Colonic mucosa (tissue), 4 donors: Measurements from ENCODE around the gene HHAT. TPM values are rescaled to one million over a fixed set of nuclear protein-coding genes. Genes with fewer than 3 reads are reported as not detected.

ENCODE experiments used
- DNase-seq: peaks from one replicate; pipeline ENCODE4 v3.0.0-alpha.2; 2020
- H3K27ac ChIP-seq: fragments of 200-600 bp; one replicate; pipeline ENCODE4 v1.8.0; 2021
- H3K27me3 ChIP-seq: fragments of 200-600 bp; one replicate; pipeline ENCODE4 v1.8.0; 2021
- H3K36me3 ChIP-seq: fragments of 200-600 bp; one replicate; pipeline ENCODE4 v1.8.0; 2021
- H3K4me1 ChIP-seq: fragments of 200-600 bp; one replicate; pipeline ENCODE4 v1.8.0; 2021; ENCODE audit warnings: mild to moderate bottlenecking
- H3K4me3 ChIP-seq: fragments of 200-600 bp; one replicate; pipeline ENCODE4 v1.8.0; 2021
- H3K9ac ChIP-seq, 2 donors: one replicate each; pipeline ENCODE4 v1.7.0; 2013; ENCODE audit warnings: control low read depth in 2 of 2, low read depth in 2 of 2, low read length in 2 of 2
- H3K9me3 ChIP-seq: fragments of 200-600 bp; one replicate; pipeline ENCODE4 v1.8.0; 2021
- intact Hi-C: fragments of 100-400 bp; cut with DNase I; formaldehyde crosslinking; loops from one replicate; pipeline ENCODE4 v1.14.1; 2022
- total RNA-seq, 2 donors: library from RNA; stranded (reverse); fragmentation: NEBNext Ultra II Directional in 1 of 2; extraction: Animal tissue kit (Norgen Biotek cat#: 25700) in 1 of 2; gene quantifications; one replicate each; pipeline ENCODE4 v1.2.1, GENCODE V29; 2021
- TF ChIP-seq, protein P1 (sequence below): fragments of 200-600 bp; IDR thresholded peaks from one replicate; pipeline ENCODE4 v1.8.0; 2022; ENCODE audit warnings: antibody characterized with exemption, mild to moderate bottlenecking
- donor health status: healthy.
- donor health status: DM: no; HTN: no; CAD: no.
- donor health status: DM: no; HTN: no; CAD: no.

The HHAT gene
- total RNA-seq, 2 donors from 2014 or later = 3.2 to 4.9 TPM

DNA sequence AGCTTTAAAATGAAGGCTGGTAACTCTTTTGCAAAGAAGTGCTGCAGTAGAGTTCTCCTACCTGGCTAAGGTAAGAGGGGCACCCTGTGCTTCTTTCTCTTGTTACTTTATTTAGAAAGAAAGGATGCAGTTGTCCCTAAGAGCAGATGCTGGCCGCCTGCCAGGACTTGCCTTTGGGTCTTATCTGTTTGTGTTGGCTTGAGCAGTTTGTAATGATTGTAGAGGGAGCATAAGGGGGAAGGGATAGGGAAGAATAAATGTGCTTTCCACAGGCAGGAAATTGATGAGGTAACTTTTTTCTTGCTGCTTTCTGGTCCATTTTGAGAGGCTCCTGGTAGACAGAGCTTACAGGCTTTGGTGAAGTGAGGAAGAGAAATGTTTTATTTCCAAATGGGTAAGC, 229.6 kb downstream of the HHAT start:
- DNase-seq = no peak
- H3K27ac ChIP-seq = no peak overlapping the region
- intact Hi-C loops = no loop called here
- H3K36me3 ChIP-seq = no peaks in the 10 kb centered on the region
- H3K4me3 ChIP-seq = no peak overlapping the region
- TF ChIP-seq, protein P1, sequence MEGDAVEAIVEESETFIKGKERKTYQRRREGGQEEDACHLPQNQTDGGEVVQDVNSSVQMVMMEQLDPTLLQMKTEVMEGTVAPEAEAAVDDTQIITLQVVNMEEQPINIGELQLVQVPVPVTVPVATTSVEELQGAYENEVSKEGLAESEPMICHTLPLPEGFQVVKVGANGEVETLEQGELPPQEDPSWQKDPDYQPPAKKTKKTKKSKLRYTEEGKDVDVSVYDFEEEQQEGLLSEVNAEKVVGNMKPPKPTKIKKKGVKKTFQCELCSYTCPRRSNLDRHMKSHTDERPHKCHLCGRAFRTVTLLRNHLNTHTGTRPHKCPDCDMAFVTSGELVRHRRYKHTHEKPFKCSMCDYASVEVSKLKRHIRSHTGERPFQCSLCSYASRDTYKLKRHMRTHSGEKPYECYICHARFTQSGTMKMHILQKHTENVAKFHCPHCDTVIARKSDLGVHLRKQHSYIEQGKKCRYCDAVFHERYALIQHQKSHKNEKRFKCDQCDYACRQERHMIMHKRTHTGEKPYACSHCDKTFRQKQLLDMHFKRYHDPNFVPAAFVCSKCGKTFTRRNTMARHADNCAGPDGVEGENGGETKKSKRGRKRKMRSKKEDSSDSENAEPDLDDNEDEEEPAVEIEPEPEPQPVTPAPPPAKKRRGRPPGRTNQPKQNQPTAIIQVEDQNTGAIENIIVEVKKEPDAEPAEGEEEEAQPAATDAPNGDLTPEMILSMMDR = no peak
- no peaks in the 10 kb centered on the region for H3K9me3 ChIP-seq
- H3K9ac ChIP-seq = no peak overlapping the region
- no peaks in the 10 kb centered on the region for H3K4me1 ChIP-seq
- no peaks in the 10 kb centered on the region for H3K27me3 ChIP-seq

GRCh38 chr1:210565306-210565705, 236.6 kb downstream of the HHAT start:
- no peak overlapping the region for H3K27ac ChIP-seq
- DNase-seq = no peak
- no peaks in the 10 kb centered on the region for H3K36me3 ChIP-seq
- H3K9ac ChIP-seq = no peak overlapping the region
- H3K4me3 ChIP-seq = no peak overlapping the region
- no peaks in the 10 kb centered on the region for H3K4me1 ChIP-seq
- no peaks in the 10 kb centered on the region for H3K9me3 ChIP-seq
- intact Hi-C loops = no loop called here
- H3K27me3 ChIP-seq = no peaks in the 10 kb centered on the region
- TF ChIP-seq, protein P1 = no peak

DNA sequence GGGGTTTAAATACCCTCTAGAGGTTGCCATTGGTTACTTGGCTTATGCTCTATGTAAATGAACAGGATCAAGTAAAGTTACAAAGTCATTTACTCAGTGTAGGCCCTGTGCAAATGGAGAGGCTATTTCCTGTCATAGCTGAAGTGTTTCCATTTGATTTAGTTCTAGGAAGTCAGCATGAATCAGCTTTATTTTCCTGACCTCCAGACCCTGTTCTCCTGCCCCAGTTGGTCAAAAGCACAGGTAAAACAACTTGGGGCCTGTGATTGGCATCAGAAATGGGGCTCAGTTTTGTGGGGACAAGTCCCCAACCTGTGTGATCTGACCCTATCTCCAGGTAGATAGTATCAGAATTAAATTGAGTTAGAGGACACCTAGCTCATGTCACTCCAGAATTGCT, 239.9 kb downstream of the HHAT start:
- no peaks in the 10 kb centered on the region for H3K4me1 ChIP-seq
- no peak overlapping the region for H3K9ac ChIP-seq
- no peaks in the 10 kb centered on the region for H3K36me3 ChIP-seq
- no peak overlapping the region for H3K27ac ChIP-seq
- intact Hi-C loops = no loop called here
- TF ChIP-seq, protein P1 = no peak
- no peak for DNase-seq
- no peaks in the 10 kb centered on the region for H3K9me3 ChIP-seq
- no peaks in the 10 kb centered on the region for H3K27me3 ChIP-seq
- no peak overlapping the region for H3K4me3 ChIP-seq

DNA sequence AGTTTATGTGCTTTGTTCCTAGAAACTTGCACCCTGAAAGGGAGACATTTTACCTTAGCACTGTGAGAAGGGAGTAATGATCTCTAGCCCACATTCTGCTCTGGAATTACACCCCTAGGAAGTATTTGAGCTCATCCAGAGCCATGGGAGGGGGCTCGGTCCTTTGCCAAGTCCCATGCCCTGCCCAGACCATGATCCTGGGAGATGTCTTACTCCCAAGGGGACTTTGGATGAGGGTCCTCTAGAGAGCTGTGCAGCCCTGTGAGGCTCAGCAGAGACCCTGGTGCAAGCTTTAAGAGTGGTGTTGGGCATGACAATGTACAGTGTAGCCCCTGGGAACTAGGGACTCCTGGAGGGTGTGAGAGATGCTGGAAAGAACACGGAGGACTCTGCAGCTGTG, 241.4 kb downstream of the HHAT start:
- no peak overlapping the region for H3K4me3 ChIP-seq
- H3K27me3 ChIP-seq = no peaks in the 10 kb centered on the region
- H3K36me3 ChIP-seq = no peaks in the 10 kb centered on the region
- TF ChIP-seq, protein P1 = no peak
- no peak for DNase-seq
- H3K9ac ChIP-seq = no peak overlapping the region
- no peak overlapping the region for H3K27ac ChIP-seq
- intact Hi-C loops = no loop called here
- H3K9me3 ChIP-seq = no peaks in the 10 kb centered on the region
- H3K4me1 ChIP-seq = no peaks in the 10 kb centered on the region

DNA sequence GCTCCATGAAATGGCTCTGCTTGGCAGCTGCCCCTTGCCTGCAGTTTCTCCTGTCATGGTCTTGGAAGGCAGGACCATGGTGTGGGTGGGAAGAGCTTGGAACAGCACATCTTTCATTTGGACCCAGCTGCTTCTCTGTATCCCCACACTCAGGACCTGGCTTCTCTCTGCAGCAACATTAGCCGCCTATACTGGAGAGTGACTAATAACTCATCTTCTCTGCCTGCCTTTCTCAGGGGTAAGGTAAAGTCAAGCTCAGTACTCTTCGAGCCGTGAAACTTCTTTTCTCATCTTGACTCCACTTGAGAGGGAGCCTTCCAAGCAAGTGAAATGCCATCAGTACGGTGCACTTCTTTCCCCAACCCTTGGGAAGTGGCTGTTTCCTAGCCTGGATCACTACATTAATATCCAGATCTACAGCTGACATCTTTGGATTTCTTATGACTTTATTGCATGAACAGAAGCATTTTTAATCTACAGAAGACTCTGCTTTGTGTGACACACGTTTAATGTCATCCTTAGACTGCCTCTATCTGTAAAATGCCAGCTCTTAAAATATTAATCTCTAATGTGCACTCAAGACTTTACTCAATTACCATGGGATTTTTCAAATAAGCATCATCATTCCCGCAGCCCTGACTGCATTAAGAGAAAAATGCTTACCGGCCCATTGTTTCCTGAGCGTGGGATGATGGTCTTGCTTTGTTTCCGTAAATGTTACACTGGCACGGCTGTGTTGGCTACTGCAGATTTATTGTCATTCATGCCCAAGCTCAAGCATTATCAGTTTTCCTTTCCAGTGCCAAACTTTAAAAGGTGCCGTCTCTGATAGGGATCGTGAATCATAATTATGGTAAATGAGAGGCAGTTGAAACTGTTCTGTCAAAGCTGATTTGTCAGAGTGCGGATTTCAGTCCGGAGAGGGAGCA, 242.9 kb downstream of the HHAT start:
- Histone ChIP-seq H3K27me3 (no peaks in the 10 kb centered on the region), H3K4me3 (no peak overlapping the region), H3K27ac (no peak overlapping the region), H3K9me3 (no peaks in the 10 kb centered on the region), H3K4me1 (no peaks in the 10 kb centered on the region), H3K9ac (no peak overlapping the region), H3K36me3 (no peaks in the 10 kb centered on the region)
- intact Hi-C loops = no loop called here
- no peak for DNase-seq
- TF ChIP-seq, protein P1 = no peak
